GM12865 (cell line): ENCODE data around the gene MROH8.
A peak's percentile ranks its signal among the peaks of the same experiment; 100 is the strongest.

Source experiments
- DNase-seq: peaks from one replicate; pipeline ENCODE4 v3.0.0; 2010; ENCODE audit warnings: low read depth
- H3K4me3 ChIP-seq: 2 replicates; pipeline ENCODE4 v1.5.1; 2011; ENCODE audit warnings: mild to moderate bottlenecking, low read depth, low read length, control low read depth
- CTCF ChIP-seq: IDR thresholded peaks from 2 replicates; pipeline ENCODE4 v1.5.1; 2011; ENCODE audit warnings: low read length, control low read depth, low read depth, inconsistent platforms; ENCODE audit not compliant: insufficient read depth; ENCODE audit errors: missing control alignments

MROH8 gene

GRCh38 chr20:37178839-37179682 is at the start of gene MROH8, which contains the start of gene RPN2:
MROH8 (minus strand) TSS chr20:37179548.
RPN2 (plus strand) TSS chr20:37179330; CDS start chr20:37179357, 27 bp downstream.
- TF ChIP-seq CTCF, result no peak
- H3K4me3 ChIP-seq, result peak within 1 kb of the TSS; percentile 68
- DNase-seq, result peak; percentile 98

DNA sequence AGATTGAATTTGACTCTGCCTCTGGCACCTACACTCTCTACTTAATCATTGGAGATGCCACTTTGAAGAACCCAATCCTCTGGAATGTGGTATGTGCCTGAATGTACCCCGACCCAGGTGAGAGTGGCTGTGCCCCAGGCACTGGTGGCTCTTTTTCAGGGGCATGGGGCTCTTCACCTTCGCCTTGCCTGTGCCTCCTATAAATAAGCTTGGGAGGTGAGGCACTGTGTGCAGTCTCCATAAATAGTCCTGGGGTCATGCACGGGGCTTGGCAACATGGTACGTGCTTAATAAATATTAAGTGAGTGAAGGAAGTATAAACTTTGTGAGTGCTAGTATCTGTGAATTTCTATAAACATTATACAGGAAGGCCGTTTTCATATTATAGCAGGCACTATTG is 49.3 kb upstream of the MROH8 start:
- no peak for DNase-seq
- no peak overlapping the region for H3K4me3 ChIP-seq
- no peak for TF ChIP-seq CTCF

DNA sequence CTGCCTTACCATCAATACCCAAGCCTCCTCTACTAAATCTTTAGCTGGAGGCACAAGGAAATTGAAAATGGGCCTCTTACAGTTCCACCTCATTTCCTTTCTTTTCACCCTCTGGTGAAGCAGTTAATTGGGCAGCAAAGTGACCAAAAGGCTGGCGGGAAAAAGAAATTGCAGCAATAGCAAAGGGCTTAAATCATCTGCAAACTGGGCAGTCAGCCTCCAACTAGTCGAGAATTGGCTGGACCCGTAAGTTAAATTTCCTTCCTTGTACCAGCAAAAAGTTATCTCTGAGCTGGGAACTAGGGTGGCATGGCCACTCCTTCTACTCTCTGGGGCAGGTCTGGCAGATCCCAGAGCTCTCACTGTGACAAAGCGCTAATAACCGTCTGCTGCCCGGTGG is 48.7 kb upstream of the MROH8 start:
- DNase-seq, result no peak
- TF ChIP-seq CTCF, result no peak
- no peak overlapping the region for H3K4me3 ChIP-seq

- TF ChIP-seq CTCF, result no peak
- no peak for DNase-seq
- H3K4me3 ChIP-seq, result no peak overlapping the region
These were observed 47.5 kb upstream of the MROH8 start for GRCh38 chr20:37226889-37227288.

GRCh38 chr20:37225146-37225545 is 45.8 kb upstream of the MROH8 start:
- DNase-seq, result no peak
- no peak overlapping the region for H3K4me3 ChIP-seq
- no peak for TF ChIP-seq CTCF

- H3K4me3 ChIP-seq, result no peak overlapping the region
- no peak for TF ChIP-seq CTCF
- peak; percentile 31 for DNase-seq
These were observed 43.7 kb upstream of the MROH8 start for GRCh38 chr20:37223053-37223452.

- no peak for DNase-seq
- H3K4me3 ChIP-seq, result no peak overlapping the region
- no peak for TF ChIP-seq CTCF
These were observed 42.7 kb upstream of the MROH8 start for GRCh38 chr20:37222086-37222485.
